HCT116 (cell line): ENCODE results near the gene CA10. TPM values are rescaled to one million over a fixed set of nuclear protein-coding genes. Genes with fewer than 3 reads are reported as not detected.

Experiments used
- ATAC-seq: fragments of 200-7000 bp; cut with Tn5 transposase; 2 replicates; pipeline ENCODE4 v1.9.1; 2020; ENCODE audit warnings: mild to moderate bottlenecking, moderate library complexity
- BruUV-seq: library from RNA; stranded (reverse); fragments of 400-500 nt; replicated peaks from 2 replicates; lab custom pipeline; 2021; lab: Mats Ljungman, UMichigan
- CTCF ChIA-PET: fragments of 300-600 bp; sonication (Branson Sonifier 250); formaldehyde crosslinking; loops from one replicate; lab custom pipeline; 2021; ENCODE audit warnings: antibody characterized with exemption; lab: Charles Lee
- POLR2A ChIA-PET: fragments of 300-600, 350-600 bp; sonication (Branson Sonifier 250); formaldehyde crosslinking; loops from one replicate; lab custom pipeline; 2021; ENCODE audit warnings: antibody characterized with exemption; lab: Charles Lee
- RAD21 ChIA-PET, 2 experiments: fragments of 300-600 bp; sonication (Branson Sonifier 250); formaldehyde crosslinking; loops; one replicate each; lab custom pipeline; 2023; ENCODE audit warnings: low total read pairs in 2 of 2; ENCODE audit not compliant: uncharacterized antibody in 2 of 2, unreplicated experiment in 2 of 2, low non-redundant PET in 1 of 2; lab: Charles Lee
- DNase-seq: peaks from one replicate; pipeline ENCODE4 v3.0.0-alpha.2; 2010; ENCODE audit warnings: low read depth, low spot score
- H2AFZ ChIP-seq: fragments of 200-600 bp; shearing (Covaris generic), sonication (generic); 2 replicates; pipeline ENCODE4 v1.6.1; 2017; ENCODE audit warnings: low read depth, mixed run types, mixed read lengths, antibody characterized with exemption, low read length; ENCODE audit not compliant: poor library complexity, severe bottlenecking
- H3K27ac ChIP-seq: 2 replicates; pipeline ENCODE4 v1.5.1; 2012; ENCODE audit warnings: low read depth, low read length
- H3K27me3 ChIP-seq: fragments of 200-600 bp; sonication (generic); 2 replicates; pipeline ENCODE4 v1.6.1; 2016; ENCODE audit warnings: mixed run types, low read length, mixed read lengths; ENCODE audit not compliant: insufficient read depth
- H3K36me3 ChIP-seq, 2 experiments: fragments of 200-500 bp in 1 of 2; fragments of 200-600 bp in 1 of 2; sonication (Bioruptor generic) in 1 of 2; sonication (generic) in 1 of 2; 2 replicates each; pipeline versions ENCODE4 v1.5.1 to v1.6.1; 2014 to 2016; ENCODE audit warnings: low read length in 2 of 2, inconsistent platforms in 1 of 2, mixed read lengths in 1 of 2, mixed run types in 1 of 2; ENCODE audit not compliant: insufficient read depth in 2 of 2, control insufficient read depth in 1 of 2
- H3K4me1 ChIP-seq, 2 experiments: fragments of 200-600 bp in 1 of 2; sonication (generic) in 1 of 2; 2 replicates each; pipeline versions ENCODE4 v1.5.1 to v1.6.1; 2012 to 2017; ENCODE audit warnings: low read length in 2 of 2, inconsistent platforms in 1 of 2, mild to moderate bottlenecking in 1 of 2, mixed read lengths in 1 of 2, mixed run types in 1 of 2, moderate library complexity in 1 of 2; ENCODE audit not compliant: insufficient read depth in 2 of 2, control insufficient read depth in 1 of 2
- H3K4me2 ChIP-seq: fragments of 200-600 bp; sonication (generic); 2 replicates; pipeline ENCODE4 v1.6.1; 2017; ENCODE audit warnings: mixed run types, low read length, mixed read lengths
- H3K4me3 ChIP-seq, 2 experiments: fragments of 200-600 bp in 1 of 2; sonication (generic) in 1 of 2; replicated peaks in 1 of 2; 2 replicates each; pipeline ENCODE4 v1.5.1; 2011 to 2016; ENCODE audit warnings: low read length in 2 of 2, control low read depth in 1 of 2, low read depth in 1 of 2, mild to moderate bottlenecking in 1 of 2, mixed read lengths in 1 of 2, mixed run types in 1 of 2
- H3K79me2 ChIP-seq: fragments of 200-600 bp; sonication (generic); 2 replicates; pipeline ENCODE4 v1.6.1; 2017; ENCODE audit warnings: mild to moderate bottlenecking, mixed run types, low read length, moderate library complexity, mixed read lengths; ENCODE audit not compliant: insufficient read depth
- H3K9ac ChIP-seq: fragments of 200-600 bp; sonication (generic); 2 replicates; pipeline ENCODE4 v1.6.1; 2016; ENCODE audit warnings: low read length, mixed read lengths
- H3K9me2 ChIP-seq: fragments of 200-600 bp; sonication (generic), shearing (Covaris generic); 2 replicates; pipeline ENCODE4 v1.6.1; 2017; ENCODE audit warnings: mixed run types, mild to moderate bottlenecking, moderate library complexity; ENCODE audit not compliant: insufficient read depth
- H3K9me3 ChIP-seq, 2 experiments: fragments of 200-500 bp in 1 of 2; fragments of 200-600 bp in 1 of 2; sonication (Bioruptor generic) in 1 of 2; sonication (generic) in 1 of 2; 2 replicates each; pipeline ENCODE4 v1.6.1; 2014 to 2017; ENCODE audit warnings: low read length in 2 of 2, mixed read lengths in 2 of 2, inconsistent platforms in 1 of 2, low read depth in 1 of 2, mild to moderate bottlenecking in 1 of 2, mixed run types in 1 of 2, moderate library complexity in 1 of 2; ENCODE audit not compliant: control insufficient read depth in 1 of 2, insufficient read depth in 1 of 2
- H4K20me1 ChIP-seq: fragments of 200-600 bp; sonication (generic), shearing (Covaris generic); 2 replicates; pipeline ENCODE4 v1.6.1; 2017; ENCODE audit warnings: mixed run types, mild to moderate bottlenecking, moderate library complexity; ENCODE audit not compliant: insufficient read depth
- CBX3 ChIP-seq: IDR thresholded peaks from 2 replicates; pipeline ENCODE4 v1.6.1; 2012; ENCODE audit warnings: low read depth
- CEBPB ChIP-seq: IDR thresholded peaks from 2 replicates; pipeline ENCODE4 v1.6.1; 2012; ENCODE audit warnings: low read depth
- EGR1 ChIP-seq: IDR thresholded peaks from 2 replicates; pipeline ENCODE4 v1.6.1; 2012; ENCODE audit warnings: low read depth
- ELF1 ChIP-seq: IDR thresholded peaks from 2 replicates; pipeline ENCODE4 v1.6.1; 2012; ENCODE audit warnings: low read depth, borderline replicate concordance
- EZH2 ChIP-seq: fragments of 200-600 bp; sonication (generic); IDR thresholded peaks from 2 replicates; pipeline ENCODE4 v1.6.1; 2017; ENCODE audit warnings: antibody characterized with exemption, mixed run types
- FOSL1 ChIP-seq: IDR thresholded peaks from 2 replicates; pipeline ENCODE4 v1.6.1; 2012; ENCODE audit warnings: low read depth
- JUND ChIP-seq: IDR thresholded peaks from 2 replicates; pipeline ENCODE4 v1.6.1; 2012
- POLR2A ChIP-seq: IDR thresholded peaks from 2 replicates; pipeline ENCODE4 v1.7.0; 2011; ENCODE audit warnings: borderline replicate concordance; ENCODE audit not compliant: insufficient read depth, insufficient read length; ENCODE audit errors: extremely low read depth
- RAD21 ChIP-seq: IDR thresholded peaks from 2 replicates; pipeline ENCODE4 v1.6.1; 2012; ENCODE audit warnings: low read depth, mild to moderate bottlenecking
- SIN3A ChIP-seq: IDR thresholded peaks from 2 replicates; pipeline ENCODE4 v1.6.1; 2012; ENCODE audit warnings: low read depth
- SP1 ChIP-seq: IDR thresholded peaks from 2 replicates; pipeline ENCODE4 v1.6.1; 2012; ENCODE audit warnings: low read depth
- SRF ChIP-seq: IDR thresholded peaks from 2 replicates; pipeline ENCODE4 v1.6.1; 2012; ENCODE audit warnings: low read depth
- ZNF274 ChIP-seq: fragments of 200-500 bp; sonication (Bioruptor generic); IDR thresholded peaks from 2 replicates; pipeline ENCODE4 v1.6.1; 2014; ENCODE audit warnings: mild to moderate bottlenecking, low read depth, low read length, inconsistent platforms
- intact Hi-C: fragments of 100-400 bp; cut with micrococcal nuclease; formaldehyde crosslinking; loops from 2 replicates; pipeline ENCODE4 v1.10.0; 2022
- total RNA-seq: library from RNA; stranded (reverse); gene quantifications from one replicate; pipeline ENCODE4 v1.2.1, GENCODE V29; 2021; ENCODE audit not compliant: unreplicated experiment
- TF ChIP-seq, protein P1 (sequence below): IDR thresholded peaks from 2 replicates; pipeline ENCODE4 v1.6.1; 2012; ENCODE audit warnings: low read depth
- TF ChIP-seq, protein P2 (sequence below): IDR thresholded peaks from 2 replicates; pipeline ENCODE4 v1.6.1; 2011; ENCODE audit warnings: mild to moderate bottlenecking, low read length, moderate library complexity; ENCODE audit not compliant: insufficient replicate concordance; ENCODE audit errors: extremely low read depth
- TF ChIP-seq, protein P3 (sequence below): IDR thresholded peaks from 2 replicates; pipeline ENCODE4 v1.6.1; 2012
- TF ChIP-seq, protein P4 (sequence below), 3 experiments: fragments of 200-600 bp in 1 of 3; sonication (generic) in 1 of 3; IDR thresholded peaks in 2 of 3; conservative IDR thresholded peaks in 1 of 3; 2 replicates each; pipeline ENCODE4 v1.5.1; 2012 to 2017; ENCODE audit warnings: low read depth in 2 of 3, low read length in 2 of 3, antibody characterized with exemption in 1 of 3, borderline replicate concordance in 1 of 3, control low read depth in 1 of 3, mild to moderate bottlenecking in 1 of 3, mixed read lengths in 1 of 3, mixed run types in 1 of 3, moderate library complexity in 1 of 3; ENCODE audit not compliant: insufficient read depth in 1 of 3

Gene CA10
- total RNA-seq, 1 experiment from 2014 or later = not detected

DNA sequence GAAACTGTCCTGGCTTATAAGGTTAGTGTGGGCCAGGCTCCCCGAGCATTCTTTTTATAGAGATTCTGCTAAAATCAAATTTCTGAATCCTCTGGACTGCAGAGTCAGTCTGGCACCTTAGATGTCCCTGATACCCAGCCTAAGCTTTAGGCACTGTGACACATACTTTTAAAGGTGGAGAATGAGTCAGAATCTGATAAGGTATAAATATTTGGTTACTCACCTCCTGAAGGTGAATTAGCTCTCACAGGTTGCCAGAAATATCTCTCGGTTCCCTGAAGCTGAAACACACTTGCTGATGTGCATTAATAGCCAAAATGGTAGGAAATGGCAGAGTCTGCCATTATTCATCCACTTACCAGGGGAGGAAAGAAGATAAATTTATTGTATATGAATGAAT lies 451.3 kb downstream of the CA10 start (continued):
- TF ChIP-seq, protein P1, sequence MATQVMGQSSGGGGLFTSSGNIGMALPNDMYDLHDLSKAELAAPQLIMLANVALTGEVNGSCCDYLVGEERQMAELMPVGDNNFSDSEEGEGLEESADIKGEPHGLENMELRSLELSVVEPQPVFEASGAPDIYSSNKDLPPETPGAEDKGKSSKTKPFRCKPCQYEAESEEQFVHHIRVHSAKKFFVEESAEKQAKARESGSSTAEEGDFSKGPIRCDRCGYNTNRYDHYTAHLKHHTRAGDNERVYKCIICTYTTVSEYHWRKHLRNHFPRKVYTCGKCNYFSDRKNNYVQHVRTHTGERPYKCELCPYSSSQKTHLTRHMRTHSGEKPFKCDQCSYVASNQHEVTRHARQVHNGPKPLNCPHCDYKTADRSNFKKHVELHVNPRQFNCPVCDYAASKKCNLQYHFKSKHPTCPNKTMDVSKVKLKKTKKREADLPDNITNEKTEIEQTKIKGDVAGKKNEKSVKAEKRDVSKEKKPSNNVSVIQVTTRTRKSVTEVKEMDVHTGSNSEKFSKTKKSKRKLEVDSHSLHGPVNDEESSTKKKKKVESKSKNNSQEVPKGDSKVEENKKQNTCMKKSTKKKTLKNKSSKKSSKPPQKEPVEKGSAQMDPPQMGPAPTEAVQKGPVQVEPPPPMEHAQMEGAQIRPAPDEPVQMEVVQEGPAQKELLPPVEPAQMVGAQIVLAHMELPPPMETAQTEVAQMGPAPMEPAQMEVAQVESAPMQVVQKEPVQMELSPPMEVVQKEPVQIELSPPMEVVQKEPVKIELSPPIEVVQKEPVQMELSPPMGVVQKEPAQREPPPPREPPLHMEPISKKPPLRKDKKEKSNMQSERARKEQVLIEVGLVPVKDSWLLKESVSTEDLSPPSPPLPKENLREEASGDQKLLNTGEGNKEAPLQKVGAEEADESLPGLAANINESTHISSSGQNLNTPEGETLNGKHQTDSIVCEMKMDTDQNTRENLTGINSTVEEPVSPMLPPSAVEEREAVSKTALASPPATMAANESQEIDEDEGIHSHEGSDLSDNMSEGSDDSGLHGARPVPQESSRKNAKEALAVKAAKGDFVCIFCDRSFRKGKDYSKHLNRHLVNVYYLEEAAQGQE = no peak
- no peak for TF ChIP-seq CBX3
- TF ChIP-seq, protein P2, sequence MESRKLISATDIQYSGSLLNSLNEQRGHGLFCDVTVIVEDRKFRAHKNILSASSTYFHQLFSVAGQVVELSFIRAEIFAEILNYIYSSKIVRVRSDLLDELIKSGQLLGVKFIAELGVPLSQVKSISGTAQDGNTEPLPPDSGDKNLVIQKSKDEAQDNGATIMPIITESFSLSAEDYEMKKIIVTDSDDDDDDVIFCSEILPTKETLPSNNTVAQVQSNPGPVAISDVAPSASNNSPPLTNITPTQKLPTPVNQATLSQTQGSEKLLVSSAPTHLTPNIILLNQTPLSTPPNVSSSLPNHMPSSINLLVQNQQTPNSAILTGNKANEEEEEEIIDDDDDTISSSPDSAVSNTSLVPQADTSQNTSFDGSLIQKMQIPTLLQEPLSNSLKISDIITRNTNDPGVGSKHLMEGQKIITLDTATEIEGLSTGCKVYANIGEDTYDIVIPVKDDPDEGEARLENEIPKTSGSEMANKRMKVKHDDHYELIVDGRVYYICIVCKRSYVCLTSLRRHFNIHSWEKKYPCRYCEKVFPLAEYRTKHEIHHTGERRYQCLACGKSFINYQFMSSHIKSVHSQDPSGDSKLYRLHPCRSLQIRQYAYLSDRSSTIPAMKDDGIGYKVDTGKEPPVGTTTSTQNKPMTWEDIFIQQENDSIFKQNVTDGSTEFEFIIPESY = no peak
- no peak for TF ChIP-seq JUND
- TF ChIP-seq, protein P3, sequence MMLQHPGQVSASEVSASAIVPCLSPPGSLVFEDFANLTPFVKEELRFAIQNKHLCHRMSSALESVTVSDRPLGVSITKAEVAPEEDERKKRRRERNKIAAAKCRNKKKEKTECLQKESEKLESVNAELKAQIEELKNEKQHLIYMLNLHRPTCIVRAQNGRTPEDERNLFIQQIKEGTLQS = no peak
- TF ChIP-seq CEBPB = no peak
- no peak for TF ChIP-seq ELF1
- no peak for TF ChIP-seq SP1
- TF ChIP-seq SIN3A = no peak
- no peak for TF ChIP-seq ZNF274

DNA sequence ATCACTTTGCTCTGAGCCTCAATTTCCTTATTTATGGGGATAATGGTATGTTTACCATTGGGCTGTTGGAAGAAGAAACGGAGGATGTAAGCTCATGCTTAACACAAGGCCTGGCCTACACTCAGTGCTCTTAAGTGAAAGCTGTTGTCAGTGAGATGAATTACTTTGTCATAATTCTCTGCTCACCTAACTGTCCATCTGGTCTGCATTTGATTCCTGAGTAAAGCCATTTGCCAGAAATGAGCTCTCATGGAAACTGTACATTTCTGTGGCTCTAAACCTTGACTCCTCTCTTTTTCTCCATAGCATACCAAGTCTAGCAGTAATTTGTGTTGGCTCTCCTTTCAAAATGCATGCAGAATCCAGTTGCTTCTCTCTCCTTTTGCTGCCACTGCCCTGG lies 452.4 kb downstream of the CA10 start:
- H3K27me3 ChIP-seq = peaks cover 22% of the 10 kb centered on the region
- H3K4me1 ChIP-seq = no peaks in the 10 kb centered on the region
- H3K9me3 ChIP-seq = no peaks in the 10 kb centered on the region
- ChIA-PET CTCF (no interaction called here), RAD21 (no interaction called here), POLR2A (no interaction called here)
- BruUV-seq = no TSS peak
- no peaks in the 10 kb centered on the region for H4K20me1 ChIP-seq
- DNase-seq (no peak), ATAC-seq (no peak)
- no peak overlapping the region for H3K4me2 ChIP-seq
- TF ChIP-seq FOSL1 = no peak
- TF ChIP-seq CEBPB = no peak
- no peak for TF ChIP-seq EGR1
- no peak for TF ChIP-seq SP1
- TF ChIP-seq, protein P4, sequence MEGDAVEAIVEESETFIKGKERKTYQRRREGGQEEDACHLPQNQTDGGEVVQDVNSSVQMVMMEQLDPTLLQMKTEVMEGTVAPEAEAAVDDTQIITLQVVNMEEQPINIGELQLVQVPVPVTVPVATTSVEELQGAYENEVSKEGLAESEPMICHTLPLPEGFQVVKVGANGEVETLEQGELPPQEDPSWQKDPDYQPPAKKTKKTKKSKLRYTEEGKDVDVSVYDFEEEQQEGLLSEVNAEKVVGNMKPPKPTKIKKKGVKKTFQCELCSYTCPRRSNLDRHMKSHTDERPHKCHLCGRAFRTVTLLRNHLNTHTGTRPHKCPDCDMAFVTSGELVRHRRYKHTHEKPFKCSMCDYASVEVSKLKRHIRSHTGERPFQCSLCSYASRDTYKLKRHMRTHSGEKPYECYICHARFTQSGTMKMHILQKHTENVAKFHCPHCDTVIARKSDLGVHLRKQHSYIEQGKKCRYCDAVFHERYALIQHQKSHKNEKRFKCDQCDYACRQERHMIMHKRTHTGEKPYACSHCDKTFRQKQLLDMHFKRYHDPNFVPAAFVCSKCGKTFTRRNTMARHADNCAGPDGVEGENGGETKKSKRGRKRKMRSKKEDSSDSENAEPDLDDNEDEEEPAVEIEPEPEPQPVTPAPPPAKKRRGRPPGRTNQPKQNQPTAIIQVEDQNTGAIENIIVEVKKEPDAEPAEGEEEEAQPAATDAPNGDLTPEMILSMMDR (IDR thresholded peaks at IDR 0.05 in 2 of 3, conservative IDR thresholded peaks at IDR 0.05 in 1 of 3; ENCODE audit: borderline replicate concordance in 1 of 3, insufficient read depth in 1 of 3, low read depth in 2 of 3, low read length in 2 of 3) = no peak
- TF ChIP-seq RAD21 = no peak
- TF ChIP-seq, protein P3 = no peak
- TF ChIP-seq EZH2 = no peak
- TF ChIP-seq SRF = no peak
- no peak for TF ChIP-seq POLR2A
- H3K27ac ChIP-seq = no peak overlapping the region
- no peak overlapping the region for H2AFZ ChIP-seq
- H3K4me3 ChIP-seq = no peak overlapping the region
- H3K9ac ChIP-seq = no peak overlapping the region
- intact Hi-C loops = no loop called here
- no peaks in the 10 kb centered on the region for H3K9me2 ChIP-seq
- H3K79me2 ChIP-seq = no peaks in the 10 kb centered on the region
- H3K36me3 ChIP-seq = no peaks in the 10 kb centered on the region
